ENCODE results near the gene NDFIP1.

DNA sequence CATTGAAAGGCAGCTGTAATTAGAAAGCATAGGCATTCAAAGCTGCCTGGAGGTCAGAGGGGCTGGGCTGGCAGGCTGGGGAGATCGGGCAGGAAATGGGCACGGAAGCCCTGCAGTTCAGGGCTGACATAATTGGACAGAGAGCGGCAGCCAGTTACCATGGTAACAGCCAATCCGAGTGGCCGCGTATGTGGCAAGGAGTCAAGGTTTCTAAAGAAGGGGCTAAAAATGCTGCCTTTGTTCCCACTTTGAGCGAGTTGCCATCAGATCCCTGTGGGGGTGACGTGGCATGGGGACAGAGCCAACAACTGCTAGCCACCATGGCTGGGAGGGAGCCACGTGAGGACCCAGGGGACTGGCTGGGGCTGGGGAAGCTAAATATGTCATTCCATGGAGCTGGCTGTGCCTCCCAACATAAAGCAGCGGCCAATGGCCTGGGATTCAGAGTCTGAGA is 44.7 kb upstream of the NDFIP1 start:
- TF ChIP-seq, protein P1, sequence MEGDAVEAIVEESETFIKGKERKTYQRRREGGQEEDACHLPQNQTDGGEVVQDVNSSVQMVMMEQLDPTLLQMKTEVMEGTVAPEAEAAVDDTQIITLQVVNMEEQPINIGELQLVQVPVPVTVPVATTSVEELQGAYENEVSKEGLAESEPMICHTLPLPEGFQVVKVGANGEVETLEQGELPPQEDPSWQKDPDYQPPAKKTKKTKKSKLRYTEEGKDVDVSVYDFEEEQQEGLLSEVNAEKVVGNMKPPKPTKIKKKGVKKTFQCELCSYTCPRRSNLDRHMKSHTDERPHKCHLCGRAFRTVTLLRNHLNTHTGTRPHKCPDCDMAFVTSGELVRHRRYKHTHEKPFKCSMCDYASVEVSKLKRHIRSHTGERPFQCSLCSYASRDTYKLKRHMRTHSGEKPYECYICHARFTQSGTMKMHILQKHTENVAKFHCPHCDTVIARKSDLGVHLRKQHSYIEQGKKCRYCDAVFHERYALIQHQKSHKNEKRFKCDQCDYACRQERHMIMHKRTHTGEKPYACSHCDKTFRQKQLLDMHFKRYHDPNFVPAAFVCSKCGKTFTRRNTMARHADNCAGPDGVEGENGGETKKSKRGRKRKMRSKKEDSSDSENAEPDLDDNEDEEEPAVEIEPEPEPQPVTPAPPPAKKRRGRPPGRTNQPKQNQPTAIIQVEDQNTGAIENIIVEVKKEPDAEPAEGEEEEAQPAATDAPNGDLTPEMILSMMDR (conservative IDR thresholded peaks at IDR 0.05), result no peak
- TF ChIP-seq EZH2 (IDR thresholded peaks at IDR 0.05; ENCODE audit: low read depth), result no peak
